HL-60 (cell line): ENCODE measurements around the gene SEC14L2.

Experiments
- DNase-seq, 2 experiments: peaks; one replicate each; pipeline ENCODE4 v3.0.0-alpha.2; 2010 to 2020; ENCODE audit warnings: low read depth in 1 of 2, low spot score in 1 of 2
- H3K27ac ChIP-seq: fragments of 250-450 bp; sonication (Bioruptor Pico); replicated peaks from 2 replicates; pipeline ENCODE4 v1.5.1; 2020; ENCODE audit warnings: mild to moderate bottlenecking, moderate library complexity
- H3K27me3 ChIP-seq: fragments of 250-450 bp; sonication (Bioruptor Pico); 2 replicates; pipeline ENCODE4 v1.5.1; 2021; ENCODE audit warnings: mild to moderate bottlenecking, moderate library complexity; ENCODE audit not compliant: insufficient read depth, poor library complexity, severe bottlenecking
- H3K4me3 ChIP-seq: replicated peaks from 2 replicates; pipeline ENCODE4 v1.5.1; 2011; ENCODE audit warnings: mild to moderate bottlenecking, control low read depth, low read length; ENCODE audit not compliant: insufficient read depth
- GABPA ChIP-seq: IDR thresholded peaks from 2 replicates; pipeline ENCODE4 v1.6.1; 2012; ENCODE audit warnings: low read depth
- POLR2AphosphoS5 ChIP-seq: IDR thresholded peaks from 2 replicates; pipeline ENCODE4 v1.6.1; 2012; ENCODE audit warnings: low read depth
- SPI1 ChIP-seq: IDR thresholded peaks from 2 replicates; pipeline ENCODE4 v1.6.1; 2012; ENCODE audit warnings: low read depth, mild to moderate bottlenecking, borderline replicate concordance
- TF ChIP-seq, protein P1 (sequence below): IDR thresholded peaks from one replicate; pipeline ENCODE4 v1.5.1; 2011; ENCODE audit warnings: low read length, control low read depth, inconsistent platforms; ENCODE audit not compliant: insufficient read depth
- TF ChIP-seq, protein P2 (sequence below): IDR thresholded peaks from 2 replicates; pipeline ENCODE4 v1.6.1; 2012; ENCODE audit warnings: low read depth; ENCODE audit not compliant: insufficient replicate concordance

The SEC14L2 gene

DNA sequence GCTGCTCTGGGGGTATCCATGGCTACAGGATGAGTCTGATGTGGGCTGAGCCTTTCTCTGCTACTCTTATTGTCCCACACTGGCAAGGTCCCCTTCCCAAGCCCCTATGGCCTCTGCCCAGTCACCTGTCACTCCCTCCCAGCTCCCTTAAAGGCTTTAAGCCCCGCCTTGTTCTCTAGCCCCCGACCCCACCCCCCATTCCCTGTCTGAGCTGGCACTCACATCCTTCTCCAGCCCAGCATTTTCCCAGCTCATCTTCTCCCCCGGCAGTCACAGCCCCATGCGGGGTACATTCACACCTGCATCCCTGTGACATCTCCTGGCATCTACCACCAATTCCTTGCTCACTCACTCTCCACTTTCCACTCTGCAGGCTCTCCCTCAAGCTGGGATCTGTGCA is 33.1 kb downstream of the SEC14L2 start:
- H3K27me3 ChIP-seq = no peaks in the 10 kb centered on the region
- DNase-seq = no peak
- H3K4me3 ChIP-seq = no peak overlapping the region
- H3K27ac ChIP-seq = no peak overlapping the region
- TF ChIP-seq POLR2AphosphoS5 (no peak), SPI1 (no peak), GABPA (no peak)
- TF ChIP-seq, protein P1, sequence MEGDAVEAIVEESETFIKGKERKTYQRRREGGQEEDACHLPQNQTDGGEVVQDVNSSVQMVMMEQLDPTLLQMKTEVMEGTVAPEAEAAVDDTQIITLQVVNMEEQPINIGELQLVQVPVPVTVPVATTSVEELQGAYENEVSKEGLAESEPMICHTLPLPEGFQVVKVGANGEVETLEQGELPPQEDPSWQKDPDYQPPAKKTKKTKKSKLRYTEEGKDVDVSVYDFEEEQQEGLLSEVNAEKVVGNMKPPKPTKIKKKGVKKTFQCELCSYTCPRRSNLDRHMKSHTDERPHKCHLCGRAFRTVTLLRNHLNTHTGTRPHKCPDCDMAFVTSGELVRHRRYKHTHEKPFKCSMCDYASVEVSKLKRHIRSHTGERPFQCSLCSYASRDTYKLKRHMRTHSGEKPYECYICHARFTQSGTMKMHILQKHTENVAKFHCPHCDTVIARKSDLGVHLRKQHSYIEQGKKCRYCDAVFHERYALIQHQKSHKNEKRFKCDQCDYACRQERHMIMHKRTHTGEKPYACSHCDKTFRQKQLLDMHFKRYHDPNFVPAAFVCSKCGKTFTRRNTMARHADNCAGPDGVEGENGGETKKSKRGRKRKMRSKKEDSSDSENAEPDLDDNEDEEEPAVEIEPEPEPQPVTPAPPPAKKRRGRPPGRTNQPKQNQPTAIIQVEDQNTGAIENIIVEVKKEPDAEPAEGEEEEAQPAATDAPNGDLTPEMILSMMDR = no peak
- TF ChIP-seq, protein P2, sequence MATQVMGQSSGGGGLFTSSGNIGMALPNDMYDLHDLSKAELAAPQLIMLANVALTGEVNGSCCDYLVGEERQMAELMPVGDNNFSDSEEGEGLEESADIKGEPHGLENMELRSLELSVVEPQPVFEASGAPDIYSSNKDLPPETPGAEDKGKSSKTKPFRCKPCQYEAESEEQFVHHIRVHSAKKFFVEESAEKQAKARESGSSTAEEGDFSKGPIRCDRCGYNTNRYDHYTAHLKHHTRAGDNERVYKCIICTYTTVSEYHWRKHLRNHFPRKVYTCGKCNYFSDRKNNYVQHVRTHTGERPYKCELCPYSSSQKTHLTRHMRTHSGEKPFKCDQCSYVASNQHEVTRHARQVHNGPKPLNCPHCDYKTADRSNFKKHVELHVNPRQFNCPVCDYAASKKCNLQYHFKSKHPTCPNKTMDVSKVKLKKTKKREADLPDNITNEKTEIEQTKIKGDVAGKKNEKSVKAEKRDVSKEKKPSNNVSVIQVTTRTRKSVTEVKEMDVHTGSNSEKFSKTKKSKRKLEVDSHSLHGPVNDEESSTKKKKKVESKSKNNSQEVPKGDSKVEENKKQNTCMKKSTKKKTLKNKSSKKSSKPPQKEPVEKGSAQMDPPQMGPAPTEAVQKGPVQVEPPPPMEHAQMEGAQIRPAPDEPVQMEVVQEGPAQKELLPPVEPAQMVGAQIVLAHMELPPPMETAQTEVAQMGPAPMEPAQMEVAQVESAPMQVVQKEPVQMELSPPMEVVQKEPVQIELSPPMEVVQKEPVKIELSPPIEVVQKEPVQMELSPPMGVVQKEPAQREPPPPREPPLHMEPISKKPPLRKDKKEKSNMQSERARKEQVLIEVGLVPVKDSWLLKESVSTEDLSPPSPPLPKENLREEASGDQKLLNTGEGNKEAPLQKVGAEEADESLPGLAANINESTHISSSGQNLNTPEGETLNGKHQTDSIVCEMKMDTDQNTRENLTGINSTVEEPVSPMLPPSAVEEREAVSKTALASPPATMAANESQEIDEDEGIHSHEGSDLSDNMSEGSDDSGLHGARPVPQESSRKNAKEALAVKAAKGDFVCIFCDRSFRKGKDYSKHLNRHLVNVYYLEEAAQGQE = no peak

DNA sequence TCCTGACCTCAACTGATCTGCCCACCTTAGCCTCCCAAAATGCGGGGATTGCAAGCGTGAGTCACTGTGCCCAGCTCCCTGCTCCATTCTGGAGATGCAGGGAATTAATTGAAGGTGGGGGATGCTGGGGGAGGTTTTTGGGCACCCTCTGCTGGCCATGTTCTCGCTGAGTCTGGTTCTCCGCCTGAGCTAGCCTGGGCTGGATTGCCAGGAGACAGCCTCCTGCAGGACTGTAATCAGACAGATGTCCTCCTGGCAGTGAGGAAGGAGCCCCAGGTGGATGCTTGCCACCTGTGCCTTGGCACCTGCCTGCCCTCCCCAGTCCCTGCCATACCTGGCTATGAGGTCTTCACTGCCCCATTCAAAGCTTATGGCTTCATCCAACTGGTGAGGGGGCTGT is 34.1 kb downstream of the SEC14L2 start:
- Histone ChIP-seq H3K27ac (no peak overlapping the region), H3K27me3 (no peaks in the 10 kb centered on the region), H3K4me3 (no peak overlapping the region)
- TF ChIP-seq, protein P2 = no peak
- TF ChIP-seq, protein P1 = no peak
- TF ChIP-seq POLR2AphosphoS5 (no peak), GABPA (no peak), SPI1 (no peak)
- no peak for DNase-seq

DNA sequence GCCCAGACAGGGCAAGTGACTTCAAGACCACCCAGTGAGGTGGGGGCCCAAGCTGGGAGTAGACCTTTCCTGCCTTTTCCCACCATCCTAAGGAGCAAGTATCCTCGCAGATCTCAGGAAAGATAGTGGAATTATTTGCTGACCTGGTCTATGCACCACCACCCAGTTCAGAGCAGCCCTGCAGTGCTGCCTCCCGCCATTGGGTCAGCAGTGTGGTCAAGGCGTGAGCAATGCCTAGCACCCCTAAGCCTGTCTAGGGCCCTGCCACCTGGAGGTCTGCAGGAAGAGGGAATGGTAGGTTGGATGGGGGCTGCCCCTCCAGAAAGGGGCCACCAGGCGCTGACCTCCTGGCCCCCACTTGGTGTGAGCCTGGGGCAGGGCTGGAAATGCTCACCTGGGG is 35.3 kb downstream of the SEC14L2 start:
- Histone ChIP-seq H3K27me3 (no peaks in the 10 kb centered on the region), H3K27ac (no peak overlapping the region), H3K4me3 (no peak overlapping the region)
- DNase-seq = no peak
- no peak for TF ChIP-seq POLR2AphosphoS5

DNA sequence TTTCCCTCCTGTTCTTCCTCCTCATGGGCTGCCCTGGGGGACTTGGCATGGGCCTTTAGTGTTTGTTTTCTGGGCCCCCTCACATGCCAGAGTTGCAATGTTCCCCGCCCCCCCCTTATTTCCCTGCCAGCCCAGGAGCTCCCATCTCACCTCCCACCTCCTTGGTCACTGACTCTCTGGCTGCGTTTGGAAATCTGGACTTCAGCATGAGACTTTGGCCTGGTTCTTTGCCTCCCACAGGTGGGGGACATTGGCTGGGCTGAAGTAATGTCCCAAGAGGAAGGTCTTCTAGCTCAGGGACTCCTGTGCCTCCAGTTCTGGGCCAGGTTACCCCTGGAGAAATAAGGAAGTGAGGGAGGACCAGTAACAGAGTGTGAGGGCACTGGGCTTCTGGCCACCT is 35.7 kb downstream of the SEC14L2 start:
- Histone ChIP-seq H3K27ac (no peak overlapping the region), H3K27me3 (no peaks in the 10 kb centered on the region), H3K4me3 (no peak overlapping the region)
- DNase-seq = no peak
- no peak for TF ChIP-seq POLR2AphosphoS5
- TF ChIP-seq SPI1 = peak; percentile 35; the same call in 1 of the 2 replicates

DNA sequence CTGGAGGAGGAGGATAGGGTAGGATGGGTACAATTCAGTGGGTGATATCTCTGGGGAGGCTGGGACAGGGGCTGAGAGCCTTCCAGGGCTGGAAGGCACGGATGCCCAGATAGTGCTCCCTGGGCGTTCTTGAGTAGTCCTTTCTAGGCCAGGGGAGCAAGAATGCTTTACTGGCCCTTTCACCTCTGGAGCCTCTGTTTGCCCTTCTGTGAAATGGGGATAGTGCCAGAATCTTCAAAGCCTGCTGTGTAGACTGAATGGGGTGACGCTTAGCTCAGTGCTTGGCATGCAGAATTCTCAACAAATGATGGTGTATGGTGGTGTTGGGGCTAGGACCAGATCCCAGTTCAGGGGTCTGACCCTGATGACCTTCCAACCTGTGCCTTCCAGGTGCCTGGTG is 36.4 kb downstream of the SEC14L2 start:
- Histone ChIP-seq H3K27me3 (no peaks in the 10 kb centered on the region), H3K27ac (no peak overlapping the region), H3K4me3 (no peak overlapping the region)
- DNase-seq = no peak
- TF ChIP-seq POLR2AphosphoS5 (no peak), GABPA (no peak), SPI1 (no peak)
- TF ChIP-seq, protein P1 = no peak
- TF ChIP-seq, protein P2 = no peak
